ENCODE data around the gene MYOT. TPM values are rescaled to one million over a fixed set of nuclear protein-coding genes. Genes with fewer than 3 reads are reported as not detected.
A peak's percentile ranks its signal among the peaks of the same experiment; 100 is the strongest.
"Not testable (repeated sequence)": the region's sequence is repeated elsewhere in the genome, so short reads cannot be mapped to it uniquely, and the experiment has no call there.

MYOT gene
- total RNA-seq, 1 donor from 2014 or later: not detected

DNA sequence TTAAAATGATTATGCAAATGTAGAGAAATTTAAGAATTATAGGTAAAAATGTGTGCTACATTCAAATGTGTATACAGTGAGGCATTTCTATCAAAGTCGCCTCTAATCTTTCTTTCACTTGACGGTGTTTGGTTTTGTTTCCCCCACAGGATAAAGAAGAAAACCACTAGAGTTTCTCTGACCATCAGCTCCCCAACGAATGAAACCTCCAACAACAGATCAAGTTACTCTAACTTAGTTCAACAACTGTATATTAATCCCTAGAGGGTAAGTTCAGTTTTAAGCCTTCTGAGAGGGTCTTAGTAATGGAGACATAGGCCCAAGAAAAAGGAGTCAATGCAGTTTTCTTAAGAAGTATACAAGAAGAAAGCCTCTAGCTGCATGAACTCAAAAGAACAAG lies 11.5 kb upstream of the MYOT start:
- DNase-seq (ENCODE audit: low read depth) (no peak), FAIRE-seq (no peak)
- H3K27me3 ChIP-seq (ENCODE audit: control insufficient read depth, insufficient read depth, low read length): no peaks in the 10 kb centered on the region
- TF ChIP-seq, protein P1, sequence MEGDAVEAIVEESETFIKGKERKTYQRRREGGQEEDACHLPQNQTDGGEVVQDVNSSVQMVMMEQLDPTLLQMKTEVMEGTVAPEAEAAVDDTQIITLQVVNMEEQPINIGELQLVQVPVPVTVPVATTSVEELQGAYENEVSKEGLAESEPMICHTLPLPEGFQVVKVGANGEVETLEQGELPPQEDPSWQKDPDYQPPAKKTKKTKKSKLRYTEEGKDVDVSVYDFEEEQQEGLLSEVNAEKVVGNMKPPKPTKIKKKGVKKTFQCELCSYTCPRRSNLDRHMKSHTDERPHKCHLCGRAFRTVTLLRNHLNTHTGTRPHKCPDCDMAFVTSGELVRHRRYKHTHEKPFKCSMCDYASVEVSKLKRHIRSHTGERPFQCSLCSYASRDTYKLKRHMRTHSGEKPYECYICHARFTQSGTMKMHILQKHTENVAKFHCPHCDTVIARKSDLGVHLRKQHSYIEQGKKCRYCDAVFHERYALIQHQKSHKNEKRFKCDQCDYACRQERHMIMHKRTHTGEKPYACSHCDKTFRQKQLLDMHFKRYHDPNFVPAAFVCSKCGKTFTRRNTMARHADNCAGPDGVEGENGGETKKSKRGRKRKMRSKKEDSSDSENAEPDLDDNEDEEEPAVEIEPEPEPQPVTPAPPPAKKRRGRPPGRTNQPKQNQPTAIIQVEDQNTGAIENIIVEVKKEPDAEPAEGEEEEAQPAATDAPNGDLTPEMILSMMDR (IDR thresholded peaks at IDR 0.05; ENCODE audit: insufficient read depth, low read length, severe bottlenecking): no peak
- no peak overlapping the region for H3K4me3 ChIP-seq (ENCODE audit: low read depth, low read length)
- no peaks in the 10 kb centered on the region for H3K36me3 ChIP-seq (ENCODE audit: control insufficient read depth, insufficient read depth, low read length)

DNA sequence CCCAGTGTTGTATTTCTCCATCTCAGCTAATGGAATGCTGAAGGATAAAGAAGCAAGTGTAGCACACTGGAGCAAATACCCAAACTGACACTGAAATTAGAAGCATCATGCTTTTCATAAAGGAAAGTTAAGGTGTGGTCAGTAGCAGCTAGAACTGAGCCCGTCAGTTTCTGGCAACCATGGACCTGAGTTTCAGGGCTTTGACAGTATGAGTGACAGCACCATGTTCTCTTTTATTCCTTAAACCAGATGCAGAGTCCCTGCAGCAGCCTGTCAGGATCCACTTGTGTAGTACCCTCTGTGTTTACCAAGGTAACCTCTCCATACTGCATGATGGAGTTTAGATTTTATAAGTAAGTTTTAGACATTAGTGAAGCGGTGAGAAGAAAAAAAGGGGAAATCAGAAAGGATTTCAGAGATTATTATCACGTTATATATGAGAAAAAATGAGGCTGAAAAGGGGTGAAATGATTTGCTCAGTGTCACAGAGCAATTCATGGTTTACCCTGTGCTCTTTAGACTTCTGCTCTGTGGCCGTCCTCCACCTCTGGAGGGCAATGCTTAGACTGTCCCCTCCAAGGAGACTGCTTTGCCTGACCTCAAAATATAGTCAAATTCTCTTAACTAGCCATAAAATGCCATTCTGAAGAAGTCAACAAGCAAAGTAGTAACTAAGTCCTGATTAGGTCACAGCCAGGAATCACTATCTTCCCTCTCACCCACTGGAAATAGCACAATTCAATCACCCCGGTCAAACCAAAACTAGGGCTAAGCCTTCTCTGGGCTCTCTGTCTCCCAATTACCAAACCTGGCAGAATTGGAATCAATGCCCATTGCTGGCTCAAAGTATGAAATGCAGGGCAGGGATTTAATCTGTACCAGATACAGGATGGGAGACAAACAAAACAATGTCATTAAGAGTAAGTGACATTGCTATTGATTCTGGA lies 10.5 kb upstream of the MYOT start:
- DNase-seq (ENCODE audit: low read depth) (no peak), FAIRE-seq (no peak)
- Histone ChIP-seq H3K27me3 (ENCODE audit: control insufficient read depth, insufficient read depth, low read length) (no peaks in the 10 kb centered on the region), H3K36me3 (ENCODE audit: control insufficient read depth, insufficient read depth, low read length) (no peaks in the 10 kb centered on the region), H3K4me3 (ENCODE audit: low read depth, low read length) (no peak overlapping the region)
- TF ChIP-seq, protein P1 (IDR thresholded peaks at IDR 0.05; ENCODE audit: insufficient read depth, low read length, severe bottlenecking): no peak

DNA sequence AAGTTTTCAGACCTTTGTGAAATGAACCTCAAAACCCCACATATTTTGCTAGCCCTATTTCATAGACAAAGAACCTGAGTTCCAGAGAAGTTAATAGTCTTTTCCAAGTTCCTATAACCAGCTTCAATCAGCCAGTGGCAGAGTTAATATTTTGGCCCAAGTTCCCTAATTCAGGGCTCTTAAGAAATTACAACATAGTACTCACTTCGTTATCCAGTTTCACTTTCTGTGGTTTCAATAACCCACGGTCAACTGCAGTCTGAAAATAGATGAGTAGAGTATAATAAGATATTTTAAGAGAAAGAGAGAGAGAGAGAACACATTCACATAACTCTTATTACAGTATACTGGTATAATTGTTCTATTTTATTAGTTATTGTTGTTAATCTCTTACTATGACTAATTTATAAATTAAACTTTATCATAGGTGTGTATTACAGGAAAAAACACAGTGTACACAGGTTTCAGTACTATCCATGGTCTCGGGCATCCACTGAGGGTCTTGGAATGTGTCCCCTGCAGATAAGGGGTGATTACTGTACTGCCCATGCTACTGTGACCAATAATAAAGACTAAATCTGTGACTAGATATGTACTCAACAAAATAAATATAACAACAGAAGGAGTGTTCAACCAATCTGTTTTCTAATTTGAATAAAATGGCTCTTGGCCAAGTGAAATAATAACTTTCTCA lies 9.3 kb upstream of the MYOT start:
- FAIRE-seq (no peak), DNase-seq (ENCODE audit: low read depth) (peak; percentile 25)
- H3K4me3 ChIP-seq (ENCODE audit: low read depth, low read length): no peak overlapping the region
- TF ChIP-seq, protein P1 (IDR thresholded peaks at IDR 0.05; ENCODE audit: insufficient read depth, low read length, severe bottlenecking): no peak
- H3K27me3 ChIP-seq (ENCODE audit: control insufficient read depth, insufficient read depth, low read length): no peaks in the 10 kb centered on the region
- no peaks in the 10 kb centered on the region for H3K36me3 ChIP-seq (ENCODE audit: control insufficient read depth, insufficient read depth, low read length)

DNA sequence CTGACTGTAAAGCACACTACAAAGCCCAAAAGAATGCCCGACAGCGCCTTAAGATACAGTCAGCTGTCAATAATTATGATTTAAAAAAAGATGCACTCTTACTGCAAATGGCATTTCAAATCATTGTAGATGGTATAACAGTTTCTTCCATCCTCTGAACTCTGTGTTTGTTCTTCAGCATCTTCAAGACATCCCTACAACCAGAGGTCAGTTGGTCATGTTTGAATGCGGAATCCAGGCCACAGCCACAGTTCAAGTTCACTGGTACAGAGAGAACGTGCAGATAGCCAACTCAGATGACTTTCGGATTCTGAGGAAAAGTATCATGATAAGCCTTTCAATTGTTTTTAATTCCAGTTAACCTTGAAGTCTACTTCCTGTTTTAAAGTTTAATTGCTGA lies 8.7 kb upstream of the MYOT start:
- FAIRE-seq (no peak), DNase-seq (ENCODE audit: low read depth) (no peak)
- H3K36me3 ChIP-seq (ENCODE audit: control insufficient read depth, insufficient read depth, low read length): no peaks in the 10 kb centered on the region
- no peak overlapping the region for H3K4me3 ChIP-seq (ENCODE audit: low read depth, low read length)
- TF ChIP-seq, protein P1 (IDR thresholded peaks at IDR 0.05; ENCODE audit: insufficient read depth, low read length, severe bottlenecking): no peak
- H3K27me3 ChIP-seq (ENCODE audit: control insufficient read depth, insufficient read depth, low read length): no peaks in the 10 kb centered on the region

DNA sequence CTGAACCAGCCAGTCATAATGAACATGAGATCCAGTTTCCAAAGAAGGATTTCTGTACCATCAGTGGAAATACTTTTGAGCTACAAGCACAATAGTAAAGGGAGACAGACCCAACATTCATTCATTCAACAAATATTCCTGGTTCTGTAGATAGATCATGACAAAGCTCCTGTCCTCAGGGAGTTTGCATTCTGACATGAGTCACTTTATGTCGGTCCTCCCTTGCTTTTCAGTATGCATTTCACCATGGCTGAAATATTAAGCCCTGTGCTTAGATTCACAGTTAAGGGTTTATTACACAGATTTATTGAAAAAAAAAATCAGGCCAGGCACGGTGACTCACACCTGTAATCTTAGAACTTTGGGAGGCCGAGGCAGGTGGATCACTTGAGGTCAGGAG lies 5.4 kb upstream of the MYOT start:
- FAIRE-seq: no peak
- TF ChIP-seq, protein P1 (IDR thresholded peaks at IDR 0.05; ENCODE audit: insufficient read depth, low read length, severe bottlenecking): no peak
- H3K27me3 ChIP-seq (ENCODE audit: control insufficient read depth, insufficient read depth, low read length): no peaks in the 10 kb centered on the region
- H3K36me3 ChIP-seq (ENCODE audit: control insufficient read depth, insufficient read depth, low read length): no peaks in the 10 kb centered on the region
- no peak for DNase-seq (ENCODE audit: low read depth)
- H3K4me3 ChIP-seq (ENCODE audit: low read depth, low read length): no peak overlapping the region

DNA sequence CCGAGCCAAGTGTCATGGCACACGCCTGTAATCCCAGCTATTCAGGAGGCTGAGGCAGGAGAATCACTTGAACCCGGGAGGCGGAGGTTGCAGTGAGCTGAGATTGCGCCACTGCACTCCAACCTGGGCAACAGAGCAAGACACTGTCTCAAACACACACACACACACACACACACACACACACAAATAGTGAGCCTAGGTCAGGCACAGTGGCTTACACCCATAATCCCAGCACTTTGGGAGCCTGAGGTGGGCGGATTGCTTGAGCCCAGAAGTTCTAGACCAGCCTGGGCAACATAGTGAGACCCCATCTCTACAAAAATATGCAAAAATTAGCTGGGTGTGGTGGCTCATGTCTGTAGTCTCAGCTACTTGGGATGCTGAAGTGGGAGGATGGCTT lies 4.0 kb upstream of the MYOT start:
- not testable (repeated sequence) for H3K27me3 ChIP-seq (ENCODE audit: control insufficient read depth, insufficient read depth, low read length); FAIRE-seq; DNase-seq (ENCODE audit: low read depth); H3K36me3 ChIP-seq (ENCODE audit: control insufficient read depth, insufficient read depth, low read length); H3K4me3 ChIP-seq (ENCODE audit: low read depth, low read length)

All from bronchial epithelial cell (primary cell).